Thyroid gland (tissue), 4 donors: ENCODE data around the gene CSF3R. TPM values are rescaled to one million over a fixed set of nuclear protein-coding genes. Genes with fewer than 3 reads are reported as not detected.

Experiments
- DNase-seq, 2 donors: peaks; one replicate each; pipeline ENCODE4 v3.0.0-alpha.2; 2019
- H3K27ac ChIP-seq, 3 donors: fragments of 200-600 bp; sonication (generic); 1 replicate in 2 of 3; 2 replicates in 1 of 3; pipeline ENCODE4 v1.5.1; 2016 to 2019; ENCODE audit warnings: mild to moderate bottlenecking in 1 of 3, moderate library complexity in 1 of 3
- H3K27me3 ChIP-seq: fragments of 200-600 bp; sonication (generic); one replicate; pipeline ENCODE4 v1.5.1; 2019
- H3K36me3 ChIP-seq, 2 donors: fragments of 200-600 bp; sonication (generic); one replicate each; pipeline ENCODE4 v1.5.1; 2016 to 2019
- H3K4me1 ChIP-seq, 2 donors: fragments of 200-600 bp; sonication (generic); one replicate each; pipeline ENCODE4 v1.5.1; 2017 to 2019
- H3K4me3 ChIP-seq, 3 donors: fragments of 200-600 bp; sonication (generic); replicated peaks in 1 of 3; 1 replicate in 2 of 3; 2 replicates in 1 of 3; pipeline ENCODE4 v1.5.1; 2016; ENCODE audit warnings: mild to moderate bottlenecking in 1 of 3
- H3K9me3 ChIP-seq: fragments of 200-600 bp; sonication (generic); one replicate; pipeline ENCODE4 v1.5.1; 2017
- CTCF ChIP-seq, 6 experiments: fragments of 200-600 bp in 3 of 6; fragments of 450-650 bp in 3 of 6; sonication (generic) in 3 of 6; IDR thresholded peaks; one replicate each; pipeline ENCODE4 v1.5.1; 2016 to 2019; ENCODE audit warnings: antibody characterized with exemption in 6 of 6, mild to moderate bottlenecking in 2 of 6, inconsistent platforms in 1 of 6, moderate library complexity in 1 of 6
- POLR2A ChIP-seq, 2 donors: fragments of 450-650 bp; IDR thresholded peaks; one replicate each; pipeline ENCODE4 v1.6.1; 2017; ENCODE audit warnings: antibody characterized with exemption in 2 of 2, mild to moderate bottlenecking in 2 of 2, moderate library complexity in 1 of 2
- WGBS, 2 donors: methylation state at CpG; one replicate each; pipeline ENCODE4 v1.1.5; 2017; 5-methylcytosine and 5-hydroxymethylcytosine counted together
- intact Hi-C: fragments of 100-400 bp; cut with DNase I; formaldehyde crosslinking; loops from one replicate; pipeline ENCODE4 v1.15.1; 2023
- total RNA-seq, 4 donors: library from RNA; depleted of rRNA; stranded (reverse); fragments of >200 nt; gene quantifications; one replicate each; pipeline ENCODE4 v1.2.3, GENCODE V29; 2016

CSF3R gene
- total RNA-seq, 4 donors from 2014 or later: 3.5 to 7.9 (median 7.1) TPM

GRCh38 chr1:36528361-36529349 is 45.9 kb upstream of the CSF3R start:
- 70 to 85% methylated on average over 6 to 7 of the region's 7 CpGs for WGBS, 2 donors
- Histone ChIP-seq H3K27me3 (no peaks in the 10 kb centered on the region), H3K4me3 (no peak overlapping the region), H3K4me1 (no peaks in the 10 kb centered on the region), H3K36me3 (no peaks in the 10 kb centered on the region), H3K27ac (no peak overlapping the region), H3K9me3 (no peaks in the 10 kb centered on the region)
- DNase-seq: no peak
- no peak for TF ChIP-seq CTCF (IDR thresholded peaks at IDR 0.05)
- no peak for TF ChIP-seq POLR2A (IDR thresholded peaks at IDR 0.05)
- intact Hi-C loops: no loop called here

GRCh38 chr1:36525166-36525565 is 42.5 kb upstream of the CSF3R start:
- Histone ChIP-seq H3K4me1 (no peaks in the 10 kb centered on the region), H3K36me3 (no peaks in the 10 kb centered on the region), H3K27me3 (no peaks in the 10 kb centered on the region), H3K9me3 (no peaks in the 10 kb centered on the region), H3K4me3 (no peak overlapping the region), H3K27ac (no peak overlapping the region)
- WGBS, 2 donors: 92 to 96% methylated on average over 9 to 10 of the region's 10 CpGs
- DNase-seq: no peak
- intact Hi-C loops: no loop called here
- TF ChIP-seq CTCF (IDR thresholded peaks at IDR 0.05): no peak
- no peak for TF ChIP-seq POLR2A (IDR thresholded peaks at IDR 0.05)

GRCh38 chr1:36524359-36525062 is 41.8 kb upstream of the CSF3R start:
- no peak for TF ChIP-seq POLR2A (IDR thresholded peaks at IDR 0.05)
- TF ChIP-seq CTCF (IDR thresholded peaks at IDR 0.05): no peak
- no peaks in the 10 kb centered on the region for H3K27me3 ChIP-seq
- no peaks in the 10 kb centered on the region for H3K36me3 ChIP-seq
- H3K27ac ChIP-seq: no peak overlapping the region
- H3K9me3 ChIP-seq: no peaks in the 10 kb centered on the region
- intact Hi-C loops: no loop called here
- no peak for DNase-seq
- no peaks in the 10 kb centered on the region for H3K4me1 ChIP-seq
- H3K4me3 ChIP-seq: no peak overlapping the region
- 86 to 87% methylated on average over 16 of the region's 16 CpGs for whole genome bisulfite sequencing, 2 donors

- no peak for DNase-seq
- intact Hi-C loops: no loop called here
- H3K4me3 ChIP-seq: no peak overlapping the region
- no peaks in the 10 kb centered on the region for H3K36me3 ChIP-seq
- H3K27me3 ChIP-seq: no peaks in the 10 kb centered on the region
- TF ChIP-seq POLR2A (IDR thresholded peaks at IDR 0.05): no peak
- no peak for TF ChIP-seq CTCF (IDR thresholded peaks at IDR 0.05)
- H3K27ac ChIP-seq: no peak overlapping the region
- no peaks in the 10 kb centered on the region for H3K9me3 ChIP-seq
- 66 to 73% methylated on average over 16 of the region's 16 CpGs for WGBS, 2 donors
- H3K4me1 ChIP-seq: no peaks in the 10 kb centered on the region
These were observed 41.1 kb upstream of the CSF3R start for GRCh38 chr1:36523850-36524249.

GRCh38 chr1:36523230-36523495 is 40.5 kb upstream of the CSF3R start:
- intact Hi-C loops: no loop called here
- 85 to 87% methylated on average over 4 of the region's 4 CpGs for WGBS, 2 donors
- H3K4me3 ChIP-seq: no peak overlapping the region
- no peaks in the 10 kb centered on the region for H3K27me3 ChIP-seq
- H3K36me3 ChIP-seq: no peaks in the 10 kb centered on the region
- no peak for DNase-seq
- TF ChIP-seq POLR2A (IDR thresholded peaks at IDR 0.05): no peak
- TF ChIP-seq CTCF (IDR thresholded peaks at IDR 0.05): no peak
- H3K27ac ChIP-seq: no peak overlapping the region
- no peaks in the 10 kb centered on the region for H3K9me3 ChIP-seq
- H3K4me1 ChIP-seq: no peaks in the 10 kb centered on the region
